ENCODE measurements around the gene NCAPD2.
"Not testable (repeated sequence)": the region's sequence is repeated elsewhere in the genome, so short reads cannot be mapped to it uniquely, and the experiment has no call there.

The NCAPD2 gene

GRCh38 chr12:6465467-6466183 lies 28.3 kb upstream of the NCAPD2 start:
- peak in 2 of 5 experiments; percentile 46 to 49 for DNase-seq

- no peak for DNase-seq
Measured at GRCh38 chr12:6466184-6466573, 27.7 kb upstream of the NCAPD2 start.

GRCh38 chr12:6466751-6467150 lies 27.2 kb upstream of the NCAPD2 start:
- not testable (repeated sequence) for DNase-seq

- not testable (repeated sequence) for DNase-seq
Measured at GRCh38 chr12:6467571-6468282, 26.2 kb upstream of the NCAPD2 start.

- DNase-seq: no peak
Measured at GRCh38 chr12:6468283-6468575, 25.7 kb upstream of the NCAPD2 start.

GRCh38 chr12:6469092-6469491 lies 24.8 kb upstream of the NCAPD2 start:
- no peak for DNase-seq

GRCh38 chr12:6469609-6470374 lies 24.1 kb upstream of the NCAPD2 start:
- DNase-seq: no peak

- DNase-seq: peak; percentile 93 to 99 (median 97)
Measured at GRCh38 chr12:6470375-6471163, 23.3 kb upstream of the NCAPD2 start, which contains the start of gene VAMP1. Gene VAMP1 (minus strand): TSS chr12:6470677. CDS start chr12:6470531, 146 bp downstream.

- peak in 1 of 5 experiments; percentile 57 for DNase-seq
Measured at GRCh38 chr12:6471989-6472360, 21.9 kb upstream of the NCAPD2 start.

GRCh38 chr12:6472491-6472890 lies 21.4 kb upstream of the NCAPD2 start:
- DNase-seq: no peak

- not testable (repeated sequence) for DNase-seq
Measured at GRCh38 chr12:6475233-6475975, 18.5 kb upstream of the NCAPD2 start.

- DNase-seq: no peak
Measured at GRCh38 chr12:6476489-6476888, 17.4 kb upstream of the NCAPD2 start.

- not testable (repeated sequence) for DNase-seq
Measured at GRCh38 chr12:6477601-6478377, 16.1 kb upstream of the NCAPD2 start.

- DNase-seq: no peak
Measured at GRCh38 chr12:6478416-6478815, 15.5 kb upstream of the NCAPD2 start.

- DNase-seq: no peak
Measured at GRCh38 chr12:6488240-6488639, 5.7 kb upstream of the NCAPD2 start.

- no peak for DNase-seq
Measured at GRCh38 chr12:6489449-6489848, 4.5 kb upstream of the NCAPD2 start.

GRCh38 chr12:6490673-6491072 lies 3.2 kb upstream of the NCAPD2 start:
- not testable (repeated sequence) for DNase-seq

- DNase-seq: peak; percentile 93 to 98 (median 96)
Measured at GRCh38 chr12:6492838-6493496, 935 bp upstream of the NCAPD2 start, which contains the start of gene MRPL51. Gene MRPL51 (minus strand): TSS chr12:6493262. CDS start chr12:6493136, 126 bp downstream.

GRCh38 chr12:6494258-6494743 lies 399 bp downstream of the NCAPD2 start:
- no peak for DNase-seq

GRCh38 chr12:6494968-6495367 lies 1.1 kb downstream of the NCAPD2 start:
- no peak for DNase-seq

All from T-helper 2 cell (primary cell).